ENCODE measurements around the gene DACH1. TPM values are rescaled to one million over a fixed set of nuclear protein-coding genes. Genes with fewer than 3 reads are reported as not detected.

DACH1 gene
- total RNA-seq, 2 experiments from 2014 or later = not detected

DNA sequence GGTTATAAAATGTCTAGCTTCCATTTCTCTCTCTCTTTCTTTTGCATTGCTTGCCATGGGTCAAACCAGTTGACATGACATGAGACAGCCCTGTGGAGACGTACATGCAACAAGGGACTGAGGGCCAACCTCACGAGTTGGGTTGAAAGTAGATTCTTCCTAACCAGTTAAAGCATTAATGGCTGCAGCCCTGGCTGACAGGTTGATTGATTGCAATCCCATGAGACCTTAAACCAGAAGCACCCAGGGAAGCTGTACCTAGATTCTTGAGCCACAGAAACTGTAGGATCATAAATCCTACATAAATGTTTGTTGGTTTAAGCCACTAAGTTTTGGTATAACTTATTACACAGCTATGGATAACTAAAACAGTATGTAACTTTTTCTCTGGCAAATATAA is 373.8 kb downstream of the DACH1 start:
- no peak for DNase-seq
- H3K4me1 Mint-ChIP-seq (ENCODE audit: low read depth) = no peaks in the 10 kb centered on the region
- no peak overlapping the region for H3K4me3 Mint-ChIP-seq
- no peaks in the 10 kb centered on the region for H3K36me3 Mint-ChIP-seq (ENCODE audit: low read depth)
- H3K27ac Mint-ChIP-seq = no peak overlapping the region
- intact Hi-C loops (cut with micrococcal nuclease) = no loop called here
- CTCF ChIA-PET = no interaction called here
- no peaks in the 10 kb centered on the region for H3K27me3 Mint-ChIP-seq (ENCODE audit: low read depth)
- H3K9me3 Mint-ChIP-seq = no peaks in the 10 kb centered on the region

DNA sequence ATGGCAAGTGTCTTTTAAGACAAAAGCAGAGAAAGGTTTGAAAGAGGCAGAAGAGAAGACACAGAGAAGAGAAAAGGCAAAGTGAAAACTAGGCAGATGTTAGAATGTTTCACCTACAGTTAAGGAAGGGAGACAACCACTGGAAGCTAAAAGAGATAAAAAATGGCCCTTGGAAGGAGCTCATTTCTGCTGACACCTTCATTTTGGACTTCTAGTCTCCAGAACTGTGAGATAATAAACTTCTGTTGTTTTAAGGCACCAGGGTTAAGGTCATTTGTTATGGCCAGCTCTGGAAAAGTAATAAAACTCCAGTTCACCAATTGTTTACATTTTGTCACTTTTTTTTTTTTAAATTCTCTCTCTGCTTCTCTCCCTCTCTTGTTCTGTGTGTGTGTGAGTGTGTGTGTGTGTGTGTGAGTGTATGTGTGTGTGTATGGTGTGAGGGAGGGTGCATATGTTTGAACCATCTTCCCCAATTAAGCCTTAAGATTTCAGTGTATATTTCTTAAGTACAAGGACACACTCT is 374.6 kb downstream of the DACH1 start:
- CTCF ChIA-PET = no interaction called here
- Mint-ChIP-seq H3K27ac (no peak overlapping the region), H3K4me3 (no peak overlapping the region), H3K27me3 (ENCODE audit: low read depth) (no peaks in the 10 kb centered on the region), H3K4me1 (ENCODE audit: low read depth) (no peaks in the 10 kb centered on the region), H3K9me3 (no peaks in the 10 kb centered on the region), H3K36me3 (ENCODE audit: low read depth) (no peaks in the 10 kb centered on the region)
- DNase-seq = no peak
- intact Hi-C loops (cut with micrococcal nuclease) = no loop called here

DNA sequence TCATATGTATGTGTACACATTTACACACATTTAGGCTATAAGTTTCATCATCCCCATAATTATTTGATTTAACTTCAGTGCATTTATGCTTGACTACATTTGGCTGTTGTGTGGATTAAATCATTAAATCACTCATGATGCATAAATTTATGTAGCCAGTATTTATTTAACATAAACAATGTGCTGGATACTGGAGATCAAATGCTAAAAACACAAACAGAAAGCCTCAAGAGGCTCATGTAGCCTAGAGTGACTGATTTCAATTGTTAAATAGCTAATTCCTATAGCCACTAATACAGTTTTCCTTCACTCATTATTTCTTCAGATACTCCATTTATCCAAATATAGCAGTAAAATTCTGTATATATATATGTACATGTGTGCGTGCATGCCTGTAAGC is 376.0 kb downstream of the DACH1 start:
- intact Hi-C loops (cut with micrococcal nuclease) = no loop called here
- H3K36me3 Mint-ChIP-seq (ENCODE audit: low read depth) = no peaks in the 10 kb centered on the region
- CTCF ChIA-PET = no interaction called here
- H3K27ac Mint-ChIP-seq = no peak overlapping the region
- H3K27me3 Mint-ChIP-seq (ENCODE audit: low read depth) = no peaks in the 10 kb centered on the region
- DNase-seq = no peak
- H3K4me1 Mint-ChIP-seq (ENCODE audit: low read depth) = no peaks in the 10 kb centered on the region
- H3K9me3 Mint-ChIP-seq = no peaks in the 10 kb centered on the region
- H3K4me3 Mint-ChIP-seq = no peak overlapping the region

DNA sequence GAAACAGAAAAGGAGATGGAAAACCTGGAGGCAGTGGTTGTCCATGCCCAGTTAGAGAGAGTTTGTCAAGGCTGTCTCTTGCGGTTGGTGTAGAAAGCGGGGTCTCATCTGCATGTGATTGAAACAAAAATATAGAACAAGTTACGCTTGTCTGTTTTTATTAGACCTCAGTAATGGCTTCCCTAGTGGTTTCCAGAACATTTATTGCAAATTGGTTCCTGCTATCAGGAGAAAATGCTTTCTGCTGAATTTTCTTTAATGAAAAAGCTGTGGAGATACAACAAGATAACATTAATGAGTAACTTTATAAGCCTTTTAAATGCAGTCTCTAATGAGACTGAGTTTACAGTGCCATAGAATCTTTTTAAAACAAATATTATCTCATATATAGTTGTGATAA is 378.0 kb downstream of the DACH1 start:
- no peak for DNase-seq
- intact Hi-C loops (cut with micrococcal nuclease) = no loop called here
- H3K4me1 Mint-ChIP-seq (ENCODE audit: low read depth) = no peaks in the 10 kb centered on the region
- H3K36me3 Mint-ChIP-seq (ENCODE audit: low read depth) = no peaks in the 10 kb centered on the region
- no peaks in the 10 kb centered on the region for H3K9me3 Mint-ChIP-seq
- no peak overlapping the region for H3K4me3 Mint-ChIP-seq
- no peak overlapping the region for H3K27ac Mint-ChIP-seq
- CTCF ChIA-PET = interaction anchor here (1.2 kb wide), 1 partner anchor 8 kb away, joined by 3 read pairs; no protein-coding TSS in a partner anchor
- H3K27me3 Mint-ChIP-seq (ENCODE audit: low read depth) = no peaks in the 10 kb centered on the region

DNA sequence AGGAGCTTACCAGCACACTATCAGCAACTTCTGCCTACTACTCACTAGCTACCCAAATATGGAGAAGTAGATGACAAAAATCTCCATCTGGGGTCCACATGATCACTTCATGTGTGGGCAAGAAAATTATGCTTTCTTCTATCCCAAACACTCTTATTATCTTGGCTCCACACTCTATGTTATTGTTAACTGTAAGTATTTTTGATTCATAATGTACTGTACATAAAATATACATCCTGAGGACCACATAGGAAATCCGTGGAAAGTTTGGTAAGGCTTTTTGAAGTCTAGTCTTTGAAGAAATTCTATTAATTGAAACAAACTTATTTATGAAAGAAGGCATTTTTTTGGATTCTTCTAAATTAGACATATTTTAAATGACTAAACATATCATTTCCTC is 378.8 kb downstream of the DACH1 start:
- Mint-ChIP-seq H3K27ac (no peak overlapping the region), H3K27me3 (ENCODE audit: low read depth) (no peaks in the 10 kb centered on the region), H3K4me3 (no peak overlapping the region), H3K4me1 (ENCODE audit: low read depth) (no peaks in the 10 kb centered on the region), H3K9me3 (no peaks in the 10 kb centered on the region), H3K36me3 (ENCODE audit: low read depth) (no peaks in the 10 kb centered on the region)
- no peak for DNase-seq
- intact Hi-C loops (cut with micrococcal nuclease) = no loop called here
- CTCF ChIA-PET = no interaction called here

DNA sequence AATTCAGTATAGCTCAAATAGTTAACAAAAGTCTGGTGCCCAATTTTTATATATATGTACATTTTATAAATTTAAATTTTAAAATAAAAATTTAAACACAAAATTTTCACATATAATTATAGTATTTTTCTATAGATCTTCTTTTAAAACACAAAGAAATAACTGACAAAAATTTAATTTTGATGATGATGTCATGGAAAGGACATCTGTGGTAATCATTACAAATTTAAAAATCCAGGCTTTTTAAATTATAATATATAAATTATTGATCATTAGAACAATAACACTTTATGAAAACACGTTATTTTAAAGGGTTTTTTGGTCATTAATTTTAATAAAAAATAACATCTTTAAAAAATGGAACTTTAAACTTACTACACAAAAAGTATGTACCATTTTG is 381.1 kb downstream of the DACH1 start:
- no peaks in the 10 kb centered on the region for H3K4me1 Mint-ChIP-seq (ENCODE audit: low read depth)
- no peak overlapping the region for H3K27ac Mint-ChIP-seq
- intact Hi-C loops (cut with micrococcal nuclease) = no loop called here
- H3K36me3 Mint-ChIP-seq (ENCODE audit: low read depth) = no peaks in the 10 kb centered on the region
- CTCF ChIA-PET = no interaction called here
- no peaks in the 10 kb centered on the region for H3K9me3 Mint-ChIP-seq
- no peak overlapping the region for H3K4me3 Mint-ChIP-seq
- no peak for DNase-seq
- no peaks in the 10 kb centered on the region for H3K27me3 Mint-ChIP-seq (ENCODE audit: low read depth)

DNA sequence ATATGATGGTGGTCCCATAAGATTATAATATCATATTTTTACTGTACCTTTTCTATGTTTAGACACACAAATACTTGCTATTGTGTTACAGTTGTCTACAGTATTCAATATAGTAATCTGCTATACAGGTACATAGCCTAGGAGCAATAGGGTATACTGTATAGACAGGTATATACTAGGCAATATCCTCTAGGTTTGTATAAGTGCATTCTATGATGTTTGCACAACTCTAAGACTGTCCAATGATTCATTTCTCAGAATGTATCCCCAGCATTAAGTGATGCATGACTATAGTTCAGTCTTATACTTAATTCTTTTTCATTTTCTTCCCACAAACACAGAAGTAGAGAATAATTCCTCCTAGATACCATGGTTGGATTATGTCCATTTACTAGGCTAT is 383.3 kb downstream of the DACH1 start:
- no peak for DNase-seq
- H3K36me3 Mint-ChIP-seq (ENCODE audit: low read depth) = no peaks in the 10 kb centered on the region
- intact Hi-C loops (cut with micrococcal nuclease) = no loop called here
- H3K27ac Mint-ChIP-seq = no peak overlapping the region
- H3K4me1 Mint-ChIP-seq (ENCODE audit: low read depth) = no peaks in the 10 kb centered on the region
- CTCF ChIA-PET = no interaction called here
- no peaks in the 10 kb centered on the region for H3K9me3 Mint-ChIP-seq
- H3K4me3 Mint-ChIP-seq = no peak overlapping the region
- no peaks in the 10 kb centered on the region for H3K27me3 Mint-ChIP-seq (ENCODE audit: low read depth)

DNA sequence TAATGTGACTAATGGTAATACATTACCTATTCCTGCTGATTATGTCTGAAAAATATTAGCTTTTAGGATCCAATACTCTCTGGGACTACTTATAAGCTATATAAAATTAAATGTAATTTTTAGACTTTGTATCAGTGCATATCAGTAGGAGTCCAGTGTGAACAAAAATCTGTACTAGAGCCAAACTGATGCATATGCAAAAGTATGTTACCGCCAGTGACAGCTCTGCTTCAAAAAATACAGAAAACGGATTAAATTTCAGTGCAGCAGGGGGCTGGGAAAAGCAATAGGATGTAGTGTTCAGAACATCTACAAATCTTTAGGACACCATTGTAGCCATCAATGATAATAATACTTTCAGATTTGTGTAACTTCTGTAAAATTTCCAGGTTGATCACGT is 385.5 kb downstream of the DACH1 start:
- no peak overlapping the region for H3K27ac Mint-ChIP-seq
- no peaks in the 10 kb centered on the region for H3K4me1 Mint-ChIP-seq (ENCODE audit: low read depth)
- CTCF ChIA-PET = interaction anchor here (0.5 to 0.7 kb wide), 2 partner anchors 8 to 354 kb away, joined by 3 to 4 read pairs; no protein-coding TSS in a partner anchor

DNA sequence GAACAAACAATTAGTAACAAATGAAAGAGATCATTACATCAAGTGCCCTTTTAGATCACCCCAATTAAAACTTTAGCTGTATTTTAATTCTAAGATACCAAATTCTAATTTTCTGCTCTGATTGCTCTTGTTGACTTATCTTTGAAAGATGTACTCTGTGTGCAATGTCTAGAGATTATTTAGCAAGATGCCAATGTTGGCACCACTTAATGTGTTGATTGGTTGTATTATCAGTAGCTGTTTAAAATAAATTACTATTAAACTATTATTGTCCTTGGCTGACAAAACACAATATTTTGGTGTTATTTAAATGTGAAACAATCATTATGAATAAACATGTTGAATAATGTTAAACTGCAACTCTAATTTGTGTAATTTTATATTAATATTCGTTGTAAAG is 386.0 kb downstream of the DACH1 start:
- Mint-ChIP-seq H3K27ac (no peak overlapping the region), H3K4me3 (no peak overlapping the region), H3K36me3 (ENCODE audit: low read depth) (no peaks in the 10 kb centered on the region), H3K4me1 (ENCODE audit: low read depth) (no peaks in the 10 kb centered on the region), H3K9me3 (no peaks in the 10 kb centered on the region), H3K27me3 (ENCODE audit: low read depth) (no peaks in the 10 kb centered on the region)
- intact Hi-C loops (cut with micrococcal nuclease) = no loop called here
- CTCF ChIA-PET = interaction anchor here (0.5 to 0.7 kb wide), 2 partner anchors 9 to 354 kb away, joined by 3 to 4 read pairs; no protein-coding TSS in a partner anchor
- DNase-seq = no peak

More for the DNA sequence above, 385.5 kb downstream of the DACH1 start:
- Mint-ChIP-seq H3K27me3 (ENCODE audit: low read depth) (no peaks in the 10 kb centered on the region), H3K4me3 (no peak overlapping the region), H3K9me3 (no peaks in the 10 kb centered on the region), H3K36me3 (ENCODE audit: low read depth) (no peaks in the 10 kb centered on the region)
- no peak for DNase-seq
- intact Hi-C loops (cut with micrococcal nuclease) = no loop called here

DNA sequence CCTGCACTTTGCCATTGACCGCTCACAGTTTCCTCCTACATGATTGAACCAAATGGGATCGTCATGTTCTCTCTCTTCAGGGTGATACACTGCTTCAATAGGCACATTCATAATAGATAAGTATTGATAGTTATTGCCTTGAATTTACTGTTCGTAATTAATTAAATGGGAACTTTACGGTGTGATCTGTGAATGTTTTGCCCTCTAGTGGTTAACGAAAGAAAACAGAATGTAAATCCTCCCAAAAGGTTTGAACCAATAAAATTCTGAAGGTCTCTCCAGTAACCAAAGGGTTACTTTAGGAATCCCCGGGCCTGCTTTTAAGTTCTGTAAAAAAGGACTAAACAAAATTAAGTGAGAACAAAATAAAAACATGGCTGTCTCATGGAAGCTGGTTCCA is 389.3 kb downstream of the DACH1 start:
- Mint-ChIP-seq H3K27me3 (ENCODE audit: low read depth) (no peaks in the 10 kb centered on the region), H3K36me3 (ENCODE audit: low read depth) (no peaks in the 10 kb centered on the region), H3K27ac (no peak overlapping the region), H3K4me1 (ENCODE audit: low read depth) (no peaks in the 10 kb centered on the region), H3K9me3 (no peaks in the 10 kb centered on the region), H3K4me3 (no peak overlapping the region)
- intact Hi-C loops (cut with micrococcal nuclease) = no loop called here
- no peak for DNase-seq
- CTCF ChIA-PET = no interaction called here

DNA sequence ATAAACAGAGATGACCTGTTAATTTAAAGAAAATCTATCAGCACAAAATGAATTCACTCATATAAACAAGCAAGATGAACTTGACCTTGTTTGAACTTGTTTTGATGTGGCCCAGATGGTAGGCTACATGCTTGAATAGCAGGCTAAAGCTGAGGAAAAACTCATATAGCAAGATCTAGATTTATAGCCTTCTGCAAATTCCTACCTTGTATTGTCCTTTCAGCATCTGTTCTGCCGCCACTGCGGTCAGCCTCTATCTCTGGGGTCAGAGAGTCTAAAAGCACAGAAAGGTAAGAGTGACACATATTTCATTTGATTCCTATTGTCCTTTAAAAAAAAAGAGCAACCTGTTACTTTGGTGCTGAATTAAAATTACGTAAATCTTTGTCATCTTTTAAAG is 392.1 kb downstream of the DACH1 start:
- no peak for DNase-seq
- Mint-ChIP-seq H3K4me1 (ENCODE audit: low read depth) (no peaks in the 10 kb centered on the region), H3K4me3 (no peak overlapping the region), H3K27ac (no peak overlapping the region), H3K9me3 (no peaks in the 10 kb centered on the region), H3K27me3 (ENCODE audit: low read depth) (no peaks in the 10 kb centered on the region), H3K36me3 (ENCODE audit: low read depth) (no peaks in the 10 kb centered on the region)
- CTCF ChIA-PET = interaction anchor here (0.7 kb wide), 1 partner anchor 910 kb away, joined by 4 read pairs; no protein-coding TSS in a partner anchor
- intact Hi-C loops (cut with micrococcal nuclease) = no loop called here

DNA sequence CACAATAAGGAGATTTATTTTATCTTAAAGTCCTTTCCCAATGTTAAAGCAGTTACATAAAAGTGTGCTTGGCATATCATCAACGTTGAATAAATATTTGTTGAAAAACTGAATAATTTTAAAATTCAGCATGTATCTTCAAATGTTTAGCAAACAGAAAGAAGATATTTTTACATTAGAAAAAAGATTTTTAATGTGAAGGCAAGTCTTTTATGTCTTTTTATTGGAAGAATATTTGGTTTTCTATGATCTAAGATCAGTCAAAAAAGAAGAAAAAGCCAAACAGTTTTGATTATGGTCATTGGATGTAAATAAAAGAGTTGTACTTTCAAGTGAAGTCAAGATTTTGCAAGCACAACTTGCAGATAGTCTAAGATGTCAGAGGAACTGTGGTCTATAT is 397.4 kb downstream of the DACH1 start:
- CTCF ChIA-PET = no interaction called here
- no peaks in the 10 kb centered on the region for H3K9me3 Mint-ChIP-seq
- H3K36me3 Mint-ChIP-seq (ENCODE audit: low read depth) = no peaks in the 10 kb centered on the region
- H3K27ac Mint-ChIP-seq = no peak overlapping the region
- H3K4me3 Mint-ChIP-seq = no peak overlapping the region
- DNase-seq = no peak
- H3K4me1 Mint-ChIP-seq (ENCODE audit: low read depth) = no peaks in the 10 kb centered on the region
- H3K27me3 Mint-ChIP-seq (ENCODE audit: low read depth) = no peaks in the 10 kb centered on the region
- intact Hi-C loops (cut with micrococcal nuclease) = no loop called here

DNA sequence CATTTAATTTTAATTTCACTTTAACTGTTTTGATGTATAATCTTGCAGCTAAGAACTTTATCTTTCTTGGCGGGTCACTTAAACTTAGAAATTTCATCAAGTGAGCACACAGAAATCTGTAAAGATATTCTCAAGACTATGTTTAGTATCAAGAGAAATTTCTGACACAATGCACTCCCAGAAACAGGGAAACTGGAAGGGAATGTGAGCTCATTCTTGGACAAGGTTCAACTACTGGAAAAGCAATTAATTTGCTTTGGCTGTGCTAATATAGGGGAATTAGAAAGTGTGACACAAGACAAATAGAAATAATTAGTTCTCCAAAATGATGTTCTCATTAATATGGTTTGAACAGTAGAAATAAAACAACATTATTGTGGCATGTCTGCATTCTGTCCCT is 402.3 kb downstream of the DACH1 start:
- intact Hi-C loops (cut with micrococcal nuclease) = no loop called here
- no peak for DNase-seq
- H3K4me3 Mint-ChIP-seq = no peak overlapping the region
- no peak overlapping the region for H3K27ac Mint-ChIP-seq
- H3K4me1 Mint-ChIP-seq (ENCODE audit: low read depth) = no peaks in the 10 kb centered on the region
- H3K36me3 Mint-ChIP-seq (ENCODE audit: low read depth) = no peaks in the 10 kb centered on the region
- H3K27me3 Mint-ChIP-seq (ENCODE audit: low read depth) = no peaks in the 10 kb centered on the region
- no peaks in the 10 kb centered on the region for H3K9me3 Mint-ChIP-seq
- CTCF ChIA-PET = no interaction called here

DNA sequence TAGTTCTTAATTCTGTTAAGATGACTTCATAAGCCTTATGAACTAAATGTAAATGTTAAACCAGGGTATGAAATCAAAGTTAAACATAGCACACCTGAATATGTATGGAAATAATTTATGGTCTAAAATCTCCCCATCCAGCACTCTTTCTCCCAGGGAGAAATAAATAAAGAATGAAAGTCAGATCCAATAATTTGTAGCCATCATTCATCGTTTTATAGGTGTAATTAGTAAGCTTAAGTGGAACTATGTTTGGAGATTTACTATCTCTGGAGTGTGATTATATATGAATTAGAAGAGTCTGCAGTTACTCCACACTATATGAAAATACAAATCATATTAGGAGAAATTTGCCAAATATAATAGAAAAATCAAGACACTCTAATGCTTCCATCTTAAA is 405.1 kb downstream of the DACH1 start:
- CTCF ChIA-PET = interaction anchor here (0.9 kb wide), 1 partner anchor 297 kb away, joined by 3 read pairs; no protein-coding TSS in a partner anchor
- intact Hi-C loops (cut with micrococcal nuclease) = no loop called here
- Mint-ChIP-seq H3K4me3 (no peak overlapping the region), H3K27me3 (ENCODE audit: low read depth) (no peaks in the 10 kb centered on the region), H3K36me3 (ENCODE audit: low read depth) (no peaks in the 10 kb centered on the region), H3K9me3 (no peaks in the 10 kb centered on the region), H3K27ac (no peak overlapping the region), H3K4me1 (ENCODE audit: low read depth) (no peaks in the 10 kb centered on the region)
- no peak for DNase-seq

All from activated naive CD4-positive, alpha-beta T cell treated with anti-CD3 and anti-CD28 coated beads for 36 hours (primary cell).